ENCODE results near the gene SUFU.

The SUFU gene

DNA sequence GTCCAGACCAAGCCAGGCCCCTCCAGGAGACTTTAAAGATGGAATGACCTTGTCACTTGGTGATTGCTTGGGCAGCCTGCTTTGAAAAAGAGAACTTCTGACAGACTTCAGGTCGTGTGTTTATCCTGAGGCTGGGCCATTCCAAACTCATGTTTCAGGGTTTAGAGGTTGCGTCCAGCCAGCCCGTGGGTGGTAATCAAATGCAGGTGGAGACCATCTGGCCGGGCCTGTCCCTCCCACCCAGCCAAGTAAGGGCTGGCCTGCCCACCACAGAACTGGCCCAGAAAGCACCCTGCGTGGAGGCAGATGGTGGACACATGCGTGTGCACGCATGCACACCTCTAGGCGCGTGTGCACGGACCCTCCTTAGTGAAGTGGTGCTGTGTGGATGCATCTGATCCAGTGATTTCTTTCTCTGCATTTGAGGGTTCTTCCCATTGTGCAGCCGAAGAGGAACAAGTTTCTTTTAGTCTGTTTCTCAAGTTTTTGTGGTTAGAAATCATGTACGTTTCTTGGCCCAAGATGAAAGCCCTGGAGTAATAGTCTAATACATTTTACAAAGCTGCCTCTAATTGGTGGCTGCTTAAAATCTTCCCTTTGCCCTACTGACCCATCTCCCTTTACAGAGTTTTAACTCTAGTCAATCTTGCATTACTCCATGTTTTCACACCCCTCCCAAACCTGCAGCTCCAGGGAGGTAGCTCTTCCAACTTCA, 43.0 kb downstream of the SUFU start:
- no peak overlapping the region for H3K4me3 ChIP-seq (ENCODE audit: low read length)
- no peaks in the 10 kb centered on the region for H3K36me3 ChIP-seq (ENCODE audit: control insufficient read depth, insufficient read depth, low read length)
- H3K9ac ChIP-seq (ENCODE audit: low read length), result no peak overlapping the region
- peaks cover 4% of the 10 kb centered on the region for H3K4me1 ChIP-seq (ENCODE audit: control insufficient read depth, insufficient read depth, low read length)
- no peaks in the 10 kb centered on the region for H3K9me3 ChIP-seq (ENCODE audit: control insufficient read depth, low read length)
- H3K27me3 ChIP-seq (ENCODE audit: control insufficient read depth, insufficient read depth, low read length), result no peaks in the 10 kb centered on the region

DNA sequence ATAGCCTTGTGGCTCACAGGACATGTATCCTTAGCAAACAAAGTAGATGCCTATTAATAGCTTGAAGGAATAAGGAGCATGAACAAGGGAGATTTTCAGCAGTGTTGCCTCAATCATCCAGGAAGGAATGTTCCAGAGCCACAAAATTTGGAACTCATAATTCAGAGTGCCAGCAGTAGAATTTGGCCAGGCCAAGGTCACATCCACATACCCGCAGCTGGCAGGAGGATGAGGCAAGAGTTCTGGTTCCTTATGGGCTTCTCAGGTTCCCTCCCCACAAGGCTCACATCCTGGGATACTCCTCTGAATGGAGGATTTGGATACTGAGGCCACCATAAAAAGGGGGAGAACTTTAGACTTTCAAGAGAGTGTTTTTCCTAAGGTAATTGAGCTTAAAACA, 45.8 kb downstream of the SUFU start:
- H3K9me3 ChIP-seq (ENCODE audit: control insufficient read depth, low read length), result no peaks in the 10 kb centered on the region
- H3K36me3 ChIP-seq (ENCODE audit: control insufficient read depth, insufficient read depth, low read length), result no peaks in the 10 kb centered on the region
- H3K4me3 ChIP-seq (ENCODE audit: low read length), result no peak overlapping the region
- H3K9ac ChIP-seq (ENCODE audit: low read length), result no peak overlapping the region
- peaks cover 4% of the 10 kb centered on the region for H3K4me1 ChIP-seq (ENCODE audit: control insufficient read depth, insufficient read depth, low read length)
- no peaks in the 10 kb centered on the region for H3K27me3 ChIP-seq (ENCODE audit: control insufficient read depth, insufficient read depth, low read length)

DNA sequence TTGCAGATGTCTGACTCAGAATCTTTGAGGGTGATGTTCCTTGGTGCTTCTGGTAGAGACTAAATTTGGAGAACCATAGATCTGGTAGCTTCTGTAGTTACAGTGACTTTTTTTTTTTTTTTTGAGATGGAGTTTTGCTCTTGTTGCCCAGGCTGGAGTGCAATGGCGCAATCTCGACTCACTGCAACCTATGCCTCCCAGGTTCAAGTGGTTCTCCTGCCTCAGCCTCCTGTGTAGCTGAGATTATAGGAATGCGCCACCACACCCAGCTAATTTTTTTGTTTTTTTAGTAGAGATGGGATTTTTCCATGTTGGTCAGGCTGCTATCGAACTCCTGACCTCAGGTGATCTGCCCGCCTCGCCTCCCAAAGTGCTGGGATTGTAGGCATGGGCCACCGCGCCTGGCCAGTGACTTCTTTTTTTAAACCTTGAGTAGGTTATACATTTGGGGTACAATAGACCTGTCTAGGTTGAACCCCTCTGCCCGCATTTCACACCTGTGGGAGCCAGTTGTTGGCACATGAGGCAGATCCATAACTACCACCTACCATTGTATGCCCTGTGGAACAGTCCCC, 47.0 kb downstream of the SUFU start:
- H3K36me3 ChIP-seq (ENCODE audit: control insufficient read depth, insufficient read depth, low read length), result no peaks in the 10 kb centered on the region
- peaks cover 4% of the 10 kb centered on the region for H3K4me1 ChIP-seq (ENCODE audit: control insufficient read depth, insufficient read depth, low read length)
- H3K9me3 ChIP-seq (ENCODE audit: control insufficient read depth, low read length), result no peaks in the 10 kb centered on the region
- H3K27me3 ChIP-seq (ENCODE audit: control insufficient read depth, insufficient read depth, low read length), result no peaks in the 10 kb centered on the region
- H3K9ac ChIP-seq (ENCODE audit: low read length), result no peak overlapping the region
- no peak overlapping the region for H3K4me3 ChIP-seq (ENCODE audit: low read length)

DNA sequence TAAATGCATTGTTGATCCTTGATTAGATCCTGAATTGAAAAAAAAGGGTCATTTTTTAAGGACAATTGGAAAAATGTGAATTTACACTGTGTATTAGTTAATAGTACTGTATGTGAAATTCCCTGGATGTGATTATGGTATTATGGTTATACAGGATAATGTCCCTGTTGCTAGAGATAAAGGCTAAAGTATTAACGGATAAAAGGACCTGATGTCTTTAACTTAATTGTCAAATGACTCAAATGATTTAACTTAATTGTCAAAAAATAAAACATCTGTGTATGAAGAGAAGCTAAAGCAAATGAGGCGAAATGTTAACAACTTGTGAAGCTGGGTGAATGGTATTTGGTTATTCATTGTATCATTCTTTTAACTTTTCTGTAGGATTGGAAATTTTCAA, 48.8 kb downstream of the SUFU start:
- Histone ChIP-seq H3K27me3 (ENCODE audit: control insufficient read depth, insufficient read depth, low read length) (no peaks in the 10 kb centered on the region), H3K4me1 (ENCODE audit: control insufficient read depth, insufficient read depth, low read length) (no peaks in the 10 kb centered on the region), H3K9ac (ENCODE audit: low read length) (no peak overlapping the region), H3K9me3 (ENCODE audit: control insufficient read depth, low read length) (no peaks in the 10 kb centered on the region), H3K36me3 (ENCODE audit: control insufficient read depth, insufficient read depth, low read length) (no peaks in the 10 kb centered on the region), H3K4me3 (ENCODE audit: low read length) (no peak overlapping the region)

DNA sequence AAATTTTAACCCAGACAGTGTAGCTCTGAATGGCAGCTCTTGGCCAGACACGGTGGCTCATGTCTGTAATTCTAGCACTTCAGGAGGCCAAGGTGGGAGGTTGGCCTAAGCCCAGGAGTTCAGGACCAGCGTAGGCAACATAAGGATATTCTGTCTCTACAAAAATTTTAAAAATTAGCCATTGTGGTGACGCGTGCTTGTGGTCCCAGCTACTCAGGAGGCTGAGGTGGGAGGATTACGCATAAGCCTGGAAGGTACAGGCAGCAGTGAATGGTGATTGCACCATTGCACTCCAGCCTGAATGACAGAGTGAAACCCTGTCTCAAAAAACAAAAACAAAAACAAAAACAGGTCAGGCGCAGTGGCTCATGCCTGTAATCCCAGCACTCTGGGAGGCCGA, 50.0 kb downstream of the SUFU start:
- Histone ChIP-seq H3K9ac (ENCODE audit: low read length) (no peak overlapping the region), H3K4me1 (ENCODE audit: control insufficient read depth, insufficient read depth, low read length) (no peaks in the 10 kb centered on the region), H3K4me3 (ENCODE audit: low read length) (no peak overlapping the region), H3K36me3 (ENCODE audit: control insufficient read depth, insufficient read depth, low read length) (no peaks in the 10 kb centered on the region), H3K9me3 (ENCODE audit: control insufficient read depth, low read length) (no peaks in the 10 kb centered on the region), H3K27me3 (ENCODE audit: control insufficient read depth, insufficient read depth, low read length) (no peaks in the 10 kb centered on the region)

DNA sequence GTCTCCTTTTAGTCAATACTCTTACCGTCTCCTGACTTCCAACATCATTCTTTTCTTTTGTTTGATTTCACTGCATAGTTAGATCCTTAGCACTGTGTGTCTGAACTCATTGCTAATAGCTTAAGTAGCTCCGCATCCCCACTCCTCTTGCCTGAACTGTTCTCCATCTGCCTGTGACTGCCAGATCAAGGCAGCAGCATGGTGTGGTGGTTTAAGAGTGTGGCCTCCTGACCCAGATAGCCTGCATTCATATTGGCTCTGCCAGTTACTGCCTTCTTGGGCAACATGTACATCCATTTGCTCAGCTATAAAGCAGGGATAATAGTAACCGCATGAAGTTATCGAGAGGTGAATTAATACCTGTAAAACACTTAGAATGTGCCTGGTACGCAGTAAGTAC, 50.8 kb downstream of the SUFU start:
- H3K4me1 ChIP-seq (ENCODE audit: control insufficient read depth, insufficient read depth, low read length), result no peaks in the 10 kb centered on the region
- no peak overlapping the region for H3K9ac ChIP-seq (ENCODE audit: low read length)
- H3K36me3 ChIP-seq (ENCODE audit: control insufficient read depth, insufficient read depth, low read length), result no peaks in the 10 kb centered on the region
- no peaks in the 10 kb centered on the region for H3K9me3 ChIP-seq (ENCODE audit: control insufficient read depth, low read length)
- H3K27me3 ChIP-seq (ENCODE audit: control insufficient read depth, insufficient read depth, low read length), result no peaks in the 10 kb centered on the region
- no peak overlapping the region for H3K4me3 ChIP-seq (ENCODE audit: low read length)

DNA sequence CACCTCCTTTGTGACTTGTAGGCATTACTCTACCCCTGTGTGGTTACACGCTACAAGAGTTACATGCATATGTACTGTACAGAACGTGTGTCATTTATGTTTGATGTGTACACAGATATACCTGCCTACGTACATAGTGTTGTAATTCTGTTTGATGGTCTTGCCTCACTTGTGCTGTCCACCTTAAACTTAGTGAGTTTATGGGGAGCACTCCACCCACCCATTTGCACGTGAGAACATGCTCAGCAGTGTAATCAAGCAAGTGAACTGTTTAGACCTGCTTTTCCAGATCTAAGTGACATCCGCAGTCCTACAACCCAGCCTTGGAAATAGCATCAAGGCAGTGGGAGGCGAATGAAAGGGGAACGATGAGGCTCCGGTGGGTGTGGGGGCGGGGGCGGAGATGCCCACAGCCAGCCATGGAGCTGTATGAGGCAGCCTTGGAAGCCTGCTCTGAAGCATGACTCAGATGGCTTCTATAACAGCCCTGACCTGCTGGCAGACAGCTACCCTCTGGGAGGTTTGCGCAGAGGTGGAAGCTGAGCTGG, 52.1 kb downstream of the SUFU start:
- Histone ChIP-seq H3K9ac (ENCODE audit: low read length) (no peak overlapping the region), H3K36me3 (ENCODE audit: control insufficient read depth, insufficient read depth, low read length) (no peaks in the 10 kb centered on the region), H3K4me3 (ENCODE audit: low read length) (no peak overlapping the region), H3K27me3 (ENCODE audit: control insufficient read depth, insufficient read depth, low read length) (no peaks in the 10 kb centered on the region), H3K9me3 (ENCODE audit: control insufficient read depth, low read length) (no peaks in the 10 kb centered on the region), H3K4me1 (ENCODE audit: control insufficient read depth, insufficient read depth, low read length) (no peaks in the 10 kb centered on the region)

DNA sequence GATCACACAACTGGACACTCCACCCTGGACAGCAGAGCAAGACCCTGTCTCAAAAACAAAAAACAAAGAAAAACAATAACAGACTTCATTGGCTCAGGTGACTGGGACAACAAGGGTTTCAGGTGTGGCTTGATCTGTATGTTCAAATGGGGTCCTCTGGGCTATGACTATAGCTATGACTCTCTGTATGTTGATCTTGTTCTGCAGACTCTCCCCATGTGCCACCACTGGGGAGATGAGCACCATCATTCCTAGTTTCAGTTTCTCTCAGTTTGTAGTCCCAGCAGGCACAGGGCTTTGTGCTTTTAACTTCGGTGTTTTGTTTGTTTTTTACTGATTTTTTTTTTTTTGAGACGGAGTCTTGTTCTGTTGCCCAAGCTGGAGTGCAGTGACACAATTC, 53.8 kb downstream of the SUFU start:
- Histone ChIP-seq H3K4me1 (ENCODE audit: control insufficient read depth, insufficient read depth, low read length) (no peaks in the 10 kb centered on the region), H3K9ac (ENCODE audit: low read length) (no peak overlapping the region), H3K9me3 (ENCODE audit: control insufficient read depth, low read length) (no peaks in the 10 kb centered on the region)

DNA sequence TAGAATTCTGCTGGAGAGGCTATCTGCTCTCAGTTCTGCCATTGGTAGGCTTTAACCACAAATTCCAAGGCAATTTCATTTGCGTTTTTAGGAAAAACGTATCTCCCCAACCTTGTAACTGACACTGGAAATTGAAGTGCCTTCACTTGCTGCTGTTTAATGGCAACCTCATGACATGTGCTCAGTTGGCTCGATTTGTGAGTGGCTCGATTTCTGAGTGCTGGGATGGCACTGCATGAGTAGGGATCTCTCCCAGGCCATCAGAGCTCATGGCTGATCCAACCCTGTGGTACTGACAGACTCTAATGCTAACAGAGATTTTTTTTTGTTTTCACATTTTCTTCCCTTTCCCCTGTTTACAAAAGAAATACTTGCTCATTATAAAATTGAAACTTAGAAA, 56.0 kb downstream of the SUFU start:
- no peaks in the 10 kb centered on the region for H3K27me3 ChIP-seq (ENCODE audit: control insufficient read depth, insufficient read depth, low read length)
- no peaks in the 10 kb centered on the region for H3K36me3 ChIP-seq (ENCODE audit: control insufficient read depth, insufficient read depth, low read length)
- no peaks in the 10 kb centered on the region for H3K4me1 ChIP-seq (ENCODE audit: control insufficient read depth, insufficient read depth, low read length)
- no peak overlapping the region for H3K9ac ChIP-seq (ENCODE audit: low read length)
- no peak overlapping the region for H3K4me3 ChIP-seq (ENCODE audit: low read length)
- H3K9me3 ChIP-seq (ENCODE audit: control insufficient read depth, low read length), result no peaks in the 10 kb centered on the region

More for the DNA sequence above, 53.8 kb downstream of the SUFU start:
- no peaks in the 10 kb centered on the region for H3K36me3 ChIP-seq (ENCODE audit: control insufficient read depth, insufficient read depth, low read length)
- no peaks in the 10 kb centered on the region for H3K27me3 ChIP-seq (ENCODE audit: control insufficient read depth, insufficient read depth, low read length)
- no peak overlapping the region for H3K4me3 ChIP-seq (ENCODE audit: low read length)

DNA sequence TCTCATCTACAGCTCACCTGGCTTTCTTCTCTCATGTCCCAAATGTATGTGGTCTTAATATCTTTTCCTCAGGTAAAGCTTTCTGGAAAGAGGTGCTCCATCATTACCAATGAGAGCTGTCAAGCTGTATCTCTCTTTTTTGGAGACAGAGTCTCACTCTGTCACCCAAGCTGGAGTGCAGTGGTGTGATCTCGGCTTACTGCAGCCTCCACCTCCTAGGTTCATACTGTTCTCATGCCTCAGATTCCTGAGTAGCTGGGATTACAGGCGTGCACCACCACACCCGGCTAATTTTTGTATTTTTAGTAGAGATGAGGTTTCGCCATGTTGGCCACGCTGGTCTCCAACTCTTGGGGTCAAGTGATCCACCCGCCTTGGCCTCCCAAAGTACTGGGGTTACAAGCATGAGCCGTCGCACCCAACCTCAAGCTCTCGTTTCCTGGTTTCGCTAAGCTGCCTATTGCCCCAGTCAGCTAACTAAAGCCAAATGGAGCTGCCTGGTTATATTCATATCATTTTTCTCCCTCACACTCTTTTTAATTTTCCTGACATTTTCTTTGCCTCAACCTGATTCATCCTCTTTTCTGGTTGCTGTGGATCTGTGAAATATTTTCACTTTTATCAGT, 60.5 kb downstream of the SUFU start:
- no peaks in the 10 kb centered on the region for H3K4me1 ChIP-seq (ENCODE audit: control insufficient read depth, insufficient read depth, low read length)
- H3K4me3 ChIP-seq (ENCODE audit: low read length), result no peak overlapping the region
- H3K9me3 ChIP-seq (ENCODE audit: control insufficient read depth, low read length), result no peaks in the 10 kb centered on the region
- H3K27me3 ChIP-seq (ENCODE audit: control insufficient read depth, insufficient read depth, low read length), result no peaks in the 10 kb centered on the region
- no peak overlapping the region for H3K9ac ChIP-seq (ENCODE audit: low read length)
- H3K36me3 ChIP-seq (ENCODE audit: control insufficient read depth, insufficient read depth, low read length), result no peaks in the 10 kb centered on the region

DNA sequence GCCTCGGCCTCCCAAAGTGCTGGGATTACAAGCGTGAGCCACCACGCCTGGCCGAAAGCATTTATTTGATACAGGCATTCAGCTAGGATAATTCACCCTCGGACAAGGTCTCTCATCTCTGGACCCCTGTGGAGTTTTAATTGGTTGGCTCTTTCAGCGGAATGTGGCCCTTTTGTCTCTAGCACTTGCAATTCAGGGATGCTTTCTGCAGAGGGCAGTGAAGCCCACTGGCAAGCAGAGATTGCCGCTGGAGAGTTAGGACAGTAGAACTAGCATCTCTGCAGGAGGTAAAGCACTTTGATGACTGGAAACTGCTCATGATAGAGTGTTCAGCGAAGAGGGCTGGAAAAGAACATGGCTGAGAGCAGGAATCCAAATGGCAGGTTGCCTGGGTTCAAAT, 62.0 kb downstream of the SUFU start:
- H3K4me3 ChIP-seq (ENCODE audit: low read length), result no peak overlapping the region
- no peaks in the 10 kb centered on the region for H3K9me3 ChIP-seq (ENCODE audit: control insufficient read depth, low read length)
- H3K27me3 ChIP-seq (ENCODE audit: control insufficient read depth, insufficient read depth, low read length), result no peaks in the 10 kb centered on the region
- H3K4me1 ChIP-seq (ENCODE audit: control insufficient read depth, insufficient read depth, low read length), result no peaks in the 10 kb centered on the region
- no peak overlapping the region for H3K9ac ChIP-seq (ENCODE audit: low read length)
- H3K36me3 ChIP-seq (ENCODE audit: control insufficient read depth, insufficient read depth, low read length), result no peaks in the 10 kb centered on the region

DNA sequence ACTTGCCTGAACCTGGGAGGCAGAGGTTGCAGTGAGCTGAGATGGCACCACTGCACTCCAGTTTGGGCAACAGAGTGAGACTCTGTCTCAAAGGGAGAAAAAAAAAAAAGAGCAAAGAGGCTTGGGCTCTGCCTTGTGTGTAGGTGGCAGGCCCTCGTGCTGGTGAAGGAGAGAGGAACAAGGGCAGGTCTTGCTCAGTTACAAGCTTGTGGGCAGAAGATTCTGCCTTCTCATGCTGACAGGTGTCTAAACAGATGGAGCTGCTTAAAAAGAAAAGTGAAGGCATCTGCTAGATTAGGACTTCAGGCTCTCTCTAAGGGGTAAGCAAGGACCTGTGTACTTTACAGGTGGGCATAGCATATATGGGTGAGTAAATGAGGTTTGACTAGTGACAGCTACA, 75.0 kb downstream of the SUFU start:
- Histone ChIP-seq H3K27me3 (ENCODE audit: control insufficient read depth, insufficient read depth, low read length) (no peaks in the 10 kb centered on the region), H3K4me3 (ENCODE audit: low read length) (no peak overlapping the region), H3K9ac (ENCODE audit: low read length) (no peak overlapping the region), H3K36me3 (ENCODE audit: control insufficient read depth, insufficient read depth, low read length) (no peaks in the 10 kb centered on the region), H3K9me3 (ENCODE audit: control insufficient read depth, low read length) (no peaks in the 10 kb centered on the region), H3K4me1 (ENCODE audit: control insufficient read depth, insufficient read depth, low read length) (peaks cover 10% of the 10 kb centered on the region)
